WTC11 (cell line): Measurements from ENCODE around the gene SLC22A4. TPM values are rescaled to one million over a fixed set of nuclear protein-coding genes. Genes with fewer than 3 reads are reported as not detected.

Experiments
- ATAC-seq: fragments of 200-7000 bp; cut with Tn5 transposase; 2 replicates; pipeline ENCODE4 v1.10.0; 2021; ENCODE audit warnings: mild to moderate bottlenecking, moderate library complexity
- CTCF ChIA-PET: fragments of 300-600 bp; sonication (Branson Sonifier 250); formaldehyde crosslinking; loops from one replicate; lab custom pipeline; 2021; ENCODE audit warnings: antibody characterized with exemption; lab: Charles Lee
- POLR2A ChIA-PET: fragments of 350-600 bp; sonication (Branson Sonifier 250); formaldehyde crosslinking; loops from one replicate; lab custom pipeline; 2021; ENCODE audit warnings: antibody characterized with exemption; lab: Charles Lee
- DNase-seq: peaks from one replicate; pipeline ENCODE4 v3.0.0; 2021; ENCODE audit warnings: low spot score
- H3K27ac Mint-ChIP-seq: 2 replicates; pipeline ENCODE4 v1.8.0; 2021; ENCODE audit warnings: mixed read lengths
- H3K27me3 Mint-ChIP-seq: 2 replicates; pipeline ENCODE4 v1.8.0; 2021; ENCODE audit warnings: low read depth, mild to moderate bottlenecking, moderate library complexity, mixed read lengths
- H3K36me3 Mint-ChIP-seq: 2 replicates; pipeline ENCODE4 v1.8.0; 2021; ENCODE audit warnings: mixed read lengths
- H3K4me1 Mint-ChIP-seq: 2 replicates; pipeline ENCODE4 v1.8.0; 2022; ENCODE audit warnings: mixed read lengths
- H3K4me3 Mint-ChIP-seq: 2 replicates; pipeline ENCODE4 v1.8.0; 2021; ENCODE audit warnings: mild to moderate bottlenecking, moderate library complexity, mixed read lengths
- H3K9me3 Mint-ChIP-seq: 2 replicates; pipeline ENCODE4 v1.8.0; 2021; ENCODE audit warnings: mixed read lengths
- AFF4 ChIP-seq: sonication (generic); formaldehyde crosslinking; IDR thresholded peaks from 2 replicates; pipeline ENCODE4 v1.8.1; 2023; ENCODE audit warnings: mild to moderate bottlenecking, missing genetic modification reagents, borderline replicate concordance
- CDX4 ChIP-seq: fragments of 250-450 bp; sonication (Bioruptor Pico); IDR thresholded peaks from 2 replicates; pipeline ENCODE4 v1.9.0; 2021; ENCODE audit warnings: moderate library complexity, mild to moderate bottlenecking, inconsistent platforms, borderline replicate concordance
- CTCF ChIP-seq: fragments of 200-600 bp; IDR thresholded peaks from 2 replicates; pipeline ENCODE4 v1.8.0; 2022; ENCODE audit warnings: antibody characterized with exemption
- E2F1 ChIP-seq: sonication (generic); formaldehyde crosslinking; IDR thresholded peaks from 2 replicates; pipeline ENCODE4 v1.8.0; 2022; ENCODE audit warnings: mild to moderate bottlenecking, missing genetic modification reagents
- ESRRA ChIP-seq: sonication (generic); formaldehyde crosslinking; IDR thresholded peaks from 2 replicates; pipeline ENCODE4 v1.8.1; 2022; ENCODE audit warnings: mild to moderate bottlenecking, missing genetic modification reagents, borderline replicate concordance
- ETV6 ChIP-seq: sonication (generic); formaldehyde crosslinking; IDR thresholded peaks from 2 replicates; pipeline ENCODE4 v1.8.1; 2022; ENCODE audit warnings: mild to moderate bottlenecking, missing genetic modification reagents
- GRHL2 ChIP-seq: fragments of 250-450 bp; sonication (Bioruptor Pico); IDR thresholded peaks from 2 replicates; pipeline ENCODE4 v1.8.0; 2022; ENCODE audit warnings: mild to moderate bottlenecking, moderate library complexity; ENCODE audit not compliant: insufficient replicate concordance, severe bottlenecking
- GTF2I ChIP-seq: fragments of 250-450 bp; sonication (Bioruptor Pico); conservative IDR thresholded peaks from 2 replicates; pipeline ENCODE4 v1.4.0; 2021; ENCODE audit warnings: mild to moderate bottlenecking
- NFATC4 ChIP-seq: fragments of 250-450 bp; sonication (Bioruptor Pico); IDR thresholded peaks from 2 replicates; pipeline ENCODE4 v1.9.0; 2021; ENCODE audit warnings: mild to moderate bottlenecking
- SMAD3 ChIP-seq: sonication (generic); formaldehyde crosslinking; IDR thresholded peaks from 2 replicates; pipeline ENCODE4 v1.8.0; 2022; ENCODE audit warnings: missing genetic modification reagents, mild to moderate bottlenecking, borderline replicate concordance
- TCF7 ChIP-seq: sonication (generic); formaldehyde crosslinking; IDR thresholded peaks from 2 replicates; pipeline ENCODE4 v1.8.0; 2022; ENCODE audit warnings: mild to moderate bottlenecking, low read depth, missing genetic modification reagents, moderate library complexity
- TP53 ChIP-seq: sonication (generic); formaldehyde crosslinking; IDR thresholded peaks from 2 replicates; pipeline ENCODE4 v1.8.1; 2023; ENCODE audit warnings: mild to moderate bottlenecking, missing genetic modification reagents
- ZBTB21 ChIP-seq: sonication (generic); formaldehyde crosslinking; IDR thresholded peaks from 2 replicates; pipeline ENCODE4 v1.8.1; 2023; ENCODE audit warnings: mild to moderate bottlenecking, missing genetic modification reagents, borderline replicate concordance
- ZBTB43 ChIP-seq: sonication (generic); formaldehyde crosslinking; IDR thresholded peaks from 2 replicates; pipeline ENCODE4 v1.8.1; 2023; ENCODE audit warnings: mild to moderate bottlenecking, missing genetic modification reagents
- ZNF138 ChIP-seq: sonication (generic); formaldehyde crosslinking; conservative IDR thresholded peaks from 2 replicates; pipeline ENCODE4 v1.8.1; 2022; ENCODE audit warnings: mild to moderate bottlenecking, moderate library complexity, missing genetic modification reagents
- ZNF263 ChIP-seq: sonication (generic); formaldehyde crosslinking; IDR thresholded peaks from 2 replicates; pipeline ENCODE4 v1.8.1; 2022; ENCODE audit warnings: low read depth, mild to moderate bottlenecking, moderate library complexity, missing genetic modification reagents
- total RNA-seq: library from RNA; stranded (reverse); gene quantifications from 3 replicates; pipeline ENCODE4 v1.2.3, GENCODE V29; 2021
- TF ChIP-seq, protein P1 (sequence below): sonication (generic); formaldehyde crosslinking; IDR thresholded peaks from 2 replicates; pipeline ENCODE4 v1.8.1; 2023; ENCODE audit warnings: mild to moderate bottlenecking, missing genetic modification reagents
- TF ChIP-seq, protein P2 (sequence below): sonication (generic); formaldehyde crosslinking; IDR thresholded peaks from 2 replicates; pipeline ENCODE4 v1.8.1; 2023; ENCODE audit warnings: mild to moderate bottlenecking, missing genetic modification reagents, moderate library complexity

Gene SLC22A4
- total RNA-seq, 1 experiment from 2014 or later: 0.35 TPM

- CTCF ChIA-PET: interaction anchor here (0.6 to 4.2 kb wide), 29 partner anchors 8 to 652 kb away, joined by 3 to 62 read pairs (median 4); partner anchors contain the start of genes CCNI2, KIF3A, SLC22A4 and SLC22A5
- TF ChIP-seq GTF2I (no peak), TP53 (CRISPR knock-in tag) (no peak), ESRRA (no peak), ZNF138 (CRISPR knock-in tag) (no peak), TCF7 (no peak), GRHL2 (no peak), SMAD3 (no peak), CTCF (peak; percentile 46; the same call in 1 of the 2 replicates), ETV6 (CRISPR knock-in tag) (0 out of 2 replicates have a peak, but pooled peaks have one; percentile 30)
- TF ChIP-seq, protein P1, sequence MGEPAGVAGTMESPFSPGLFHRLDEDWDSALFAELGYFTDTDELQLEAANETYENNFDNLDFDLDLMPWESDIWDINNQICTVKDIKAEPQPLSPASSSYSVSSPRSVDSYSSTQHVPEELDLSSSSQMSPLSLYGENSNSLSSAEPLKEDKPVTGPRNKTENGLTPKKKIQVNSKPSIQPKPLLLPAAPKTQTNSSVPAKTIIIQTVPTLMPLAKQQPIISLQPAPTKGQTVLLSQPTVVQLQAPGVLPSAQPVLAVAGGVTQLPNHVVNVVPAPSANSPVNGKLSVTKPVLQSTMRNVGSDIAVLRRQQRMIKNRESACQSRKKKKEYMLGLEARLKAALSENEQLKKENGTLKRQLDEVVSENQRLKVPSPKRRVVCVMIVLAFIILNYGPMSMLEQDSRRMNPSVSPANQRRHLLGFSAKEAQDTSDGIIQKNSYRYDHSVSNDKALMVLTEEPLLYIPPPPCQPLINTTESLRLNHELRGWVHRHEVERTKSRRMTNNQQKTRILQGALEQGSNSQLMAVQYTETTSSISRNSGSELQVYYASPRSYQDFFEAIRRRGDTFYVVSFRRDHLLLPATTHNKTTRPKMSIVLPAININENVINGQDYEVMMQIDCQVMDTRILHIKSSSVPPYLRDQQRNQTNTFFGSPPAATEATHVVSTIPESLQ: no peak
- TF ChIP-seq, protein P2, sequence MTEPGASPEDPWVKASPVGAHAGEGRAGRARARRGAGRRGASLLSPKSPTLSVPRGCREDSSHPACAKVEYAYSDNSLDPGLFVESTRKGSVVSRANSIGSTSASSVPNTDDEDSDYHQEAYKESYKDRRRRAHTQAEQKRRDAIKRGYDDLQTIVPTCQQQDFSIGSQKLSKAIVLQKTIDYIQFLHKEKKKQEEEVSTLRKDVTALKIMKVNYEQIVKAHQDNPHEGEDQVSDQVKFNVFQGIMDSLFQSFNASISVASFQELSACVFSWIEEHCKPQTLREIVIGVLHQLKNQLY (CRISPR knock-in tag): no peak
- peaks cover 8% of the 10 kb centered on the region for H3K4me1 Mint-ChIP-seq
- no peaks in the 10 kb centered on the region for H3K36me3 Mint-ChIP-seq
- POLR2A ChIA-PET: interaction anchor here (1.2 kb wide), 1 partner anchor 91 kb away, joined by 3 read pairs; no protein-coding TSS in a partner anchor
- H3K27ac Mint-ChIP-seq: no peak overlapping the region
- no peaks in the 10 kb centered on the region for H3K9me3 Mint-ChIP-seq
- H3K4me3 Mint-ChIP-seq: no peak overlapping the region
- ATAC-seq (peak; percentile 95), DNase-seq (peak; percentile 74)
- no peaks in the 10 kb centered on the region for H3K27me3 Mint-ChIP-seq
These were observed 92.6 kb downstream of the SLC22A4 start for GRCh38 chr5:132386644-132387286.

DNA sequence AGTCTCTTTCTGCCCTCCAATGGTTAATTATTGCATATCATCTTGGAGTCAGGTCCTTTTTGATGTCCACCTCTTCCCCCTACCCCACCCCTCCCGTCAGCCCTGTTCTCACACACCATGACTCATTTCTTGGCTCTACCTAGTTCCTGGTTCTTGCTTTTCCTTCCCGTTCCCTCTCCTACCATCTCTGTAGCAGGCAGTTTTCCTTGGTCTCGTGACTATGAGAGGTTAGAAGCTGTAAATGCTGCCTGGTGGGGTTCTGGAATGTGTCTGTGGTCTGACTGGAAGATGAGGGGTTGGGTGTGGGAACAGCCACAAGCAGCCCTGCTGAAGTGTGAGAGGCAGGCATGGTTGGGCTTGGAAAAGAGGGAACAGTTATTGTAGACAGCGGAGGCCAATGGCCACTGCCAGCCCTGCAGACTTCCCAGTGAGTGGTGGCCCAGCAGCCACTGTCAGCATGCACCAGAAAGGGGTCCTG lies 93.5 kb downstream of the SLC22A4 start:
- H3K27ac Mint-ChIP-seq: no peak overlapping the region
- no peaks in the 10 kb centered on the region for H3K9me3 Mint-ChIP-seq
- H3K27me3 Mint-ChIP-seq: no peaks in the 10 kb centered on the region
- ATAC-seq (no peak), DNase-seq (no peak)
- TF ChIP-seq E2F1 (CRISPR knock-in tag): no peak
- no peak for TF ChIP-seq ZBTB43 (CRISPR knock-in tag)
- no peak for TF ChIP-seq NFATC4 (CRISPR knock-in tag)
- no peak for TF ChIP-seq CDX4 (CRISPR knock-in tag)
- no peak for TF ChIP-seq GRHL2
- TF ChIP-seq ZNF263 (CRISPR knock-in tag): no peak
- TF ChIP-seq ZBTB21 (CRISPR knock-in tag): no peak
- no peak for TF ChIP-seq AFF4 (CRISPR knock-in tag)
- no peaks in the 10 kb centered on the region for H3K36me3 Mint-ChIP-seq
- H3K4me1 Mint-ChIP-seq: peaks cover 8% of the 10 kb centered on the region
- ChIA-PET POLR2A (interaction anchor here (1.2 kb wide), 1 partner anchor 90 kb away, joined by 3 read pairs; no protein-coding TSS in a partner anchor), CTCF (interaction anchor here (0.6 to 4.2 kb wide), 13 partner anchors 9 to 652 kb away, joined by 4 to 62 read pairs (median 5); partner anchors contain the start of genes SLC22A4 and SLC22A5)
- H3K4me3 Mint-ChIP-seq: no peak overlapping the region
